Aorta (tissue), 5 donors: ENCODE results near the gene TNS1. TPM values are rescaled to one million over a fixed set of nuclear protein-coding genes. Genes with fewer than 3 reads are reported as not detected.

Experiments
- ATAC-seq: fragments of 200-7000 bp; cut with Tn5 transposase; one replicate; pipeline ENCODE4 v1.9.1; 2022; ENCODE audit warnings: moderate library complexity; ENCODE audit not compliant: low FRiP score
- DNase-seq, 2 donors: peaks; one replicate each; pipeline ENCODE4 v3.0.0-alpha.2; 2020
- H3K27ac ChIP-seq, 2 donors: one replicate each; pipeline ENCODE4 v1.5.1; 2013; ENCODE audit warnings: low read length in 2 of 2, mild to moderate bottlenecking in 2 of 2, moderate library complexity in 2 of 2, control low read depth in 1 of 2, inconsistent platforms in 1 of 2, low read depth in 1 of 2
- H3K27me3 ChIP-seq, 2 donors: one replicate each; pipeline ENCODE4 v1.6.1; 2013; ENCODE audit warnings: control low read depth in 1 of 2, low read length in 1 of 2, mild to moderate bottlenecking in 1 of 2, moderate library complexity in 1 of 2; ENCODE audit not compliant: insufficient read depth in 2 of 2, control insufficient read depth in 1 of 2
- H3K36me3 ChIP-seq, 2 donors: one replicate each; pipeline ENCODE4 v1.6.1; 2013; ENCODE audit warnings: control low read depth in 1 of 2, low read length in 1 of 2, mild to moderate bottlenecking in 1 of 2; ENCODE audit not compliant: insufficient read depth in 2 of 2, control insufficient read depth in 1 of 2
- H3K4me1 ChIP-seq, 2 donors: one replicate each; pipeline ENCODE4 v1.6.1; 2013; ENCODE audit warnings: low read length in 2 of 2, control low read depth in 1 of 2, mild to moderate bottlenecking in 1 of 2, moderate library complexity in 1 of 2; ENCODE audit not compliant: insufficient read depth in 2 of 2, control insufficient read depth in 1 of 2
- H3K4me3 ChIP-seq, 2 donors: one replicate each; pipeline ENCODE4 v1.5.1; 2013; ENCODE audit warnings: low read length in 2 of 2, control low read depth in 1 of 2, mild to moderate bottlenecking in 1 of 2
- H3K9me3 ChIP-seq: one replicate; pipeline ENCODE4 v1.6.1; 2013; ENCODE audit warnings: mild to moderate bottlenecking, low read length; ENCODE audit not compliant: control insufficient read depth
- WGBS, 2 donors: extraction: QIAGEN DNeasy Blood & Tissue Kit; methylation state at CpG; one replicate each; pipeline ENCODE4 v1.1.7; 2013; 5-methylcytosine and 5-hydroxymethylcytosine counted together
- intact Hi-C, 2 donors: fragments of 100-400 bp; cut with DNase I; formaldehyde crosslinking; loops; one replicate each; pipeline versions ENCODE4 v1.14.2 to v1.15.0; 2022
- polyA plus RNA-seq, 2 donors: library from polyadenylated mRNA; stranded (reverse); fragments of 200-250 nt; gene quantifications; one replicate each; pipeline ENCODE4 v1.2.3, GENCODE V29; 2013
- total RNA-seq, 2 donors: library from RNA; stranded (reverse); fragmentation: NEBNext Ultra II Directional; extraction: Animal tissue kit (Norgen Biotek cat#: 25700); gene quantifications; one replicate each; pipeline ENCODE4 v1.2.1, GENCODE V29; 2021
- donor health status: healthy with polysubstance abuse.
- donor health status: Bipolar disorder and iron deficiency.
- donor health status: DM: no; HTN: no; CAD: no.
- donor health status: DM: no; HTN: no; CAD: no.
- donor health status: DM: yes; HTN: yes; CAD: no.

Gene TNS1
- total and polyA plus RNA-seq, 4 donors = 303 to 1,949 (median 930) TPM

DNA sequence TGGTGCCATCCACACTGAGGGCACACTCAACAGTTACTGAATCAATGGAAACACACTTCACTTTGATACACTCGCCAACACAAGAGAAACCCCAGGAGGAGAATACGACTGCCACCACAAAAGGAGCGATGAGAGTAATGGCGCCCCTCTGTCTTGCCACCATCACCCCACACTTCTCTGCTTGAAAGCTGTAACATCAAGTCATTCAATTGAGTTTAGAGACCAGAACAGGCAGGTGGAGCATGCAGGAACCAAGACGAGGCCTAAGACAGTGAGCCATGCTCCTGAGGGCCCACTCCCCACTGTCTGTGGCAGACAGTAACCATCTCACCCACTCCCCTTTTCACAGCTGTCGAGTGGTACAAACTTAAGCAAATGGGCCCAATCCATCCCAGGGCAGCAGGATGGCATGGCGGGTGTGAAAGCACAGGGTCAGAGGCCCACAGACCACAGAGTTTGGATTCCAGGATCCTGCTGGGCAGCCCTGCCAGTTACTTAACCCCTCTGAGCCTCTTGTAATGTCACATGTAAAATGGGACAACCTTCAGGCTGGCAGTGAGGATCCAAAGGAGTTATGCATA, 101.9 kb downstream of the TNS1 start:
- intact Hi-C loops = loop anchor here (5.0 kb wide), 2 partner anchors 36 to 41 kb away; no protein-coding TSS in a partner anchor
- H3K4me1 ChIP-seq = peaks cover 4 to 8% of the 10 kb centered on the region in 2 donors
- H3K9me3 ChIP-seq = no peaks in the 10 kb centered on the region
- DNase-seq (no peak), ATAC-seq (no peak)
- 78 to 85% methylated on average over 7 of the region's 7 CpGs for WGBS, 2 donors
- no peak overlapping the region for H3K4me3 ChIP-seq
- peaks cover 0 to 9% of the 10 kb centered on the region in 2 donors for H3K36me3 ChIP-seq
- H3K27me3 ChIP-seq = no peaks in the 10 kb centered on the region
- peak overlapping the region; percentile 37 to 99 for H3K27ac ChIP-seq

DNA sequence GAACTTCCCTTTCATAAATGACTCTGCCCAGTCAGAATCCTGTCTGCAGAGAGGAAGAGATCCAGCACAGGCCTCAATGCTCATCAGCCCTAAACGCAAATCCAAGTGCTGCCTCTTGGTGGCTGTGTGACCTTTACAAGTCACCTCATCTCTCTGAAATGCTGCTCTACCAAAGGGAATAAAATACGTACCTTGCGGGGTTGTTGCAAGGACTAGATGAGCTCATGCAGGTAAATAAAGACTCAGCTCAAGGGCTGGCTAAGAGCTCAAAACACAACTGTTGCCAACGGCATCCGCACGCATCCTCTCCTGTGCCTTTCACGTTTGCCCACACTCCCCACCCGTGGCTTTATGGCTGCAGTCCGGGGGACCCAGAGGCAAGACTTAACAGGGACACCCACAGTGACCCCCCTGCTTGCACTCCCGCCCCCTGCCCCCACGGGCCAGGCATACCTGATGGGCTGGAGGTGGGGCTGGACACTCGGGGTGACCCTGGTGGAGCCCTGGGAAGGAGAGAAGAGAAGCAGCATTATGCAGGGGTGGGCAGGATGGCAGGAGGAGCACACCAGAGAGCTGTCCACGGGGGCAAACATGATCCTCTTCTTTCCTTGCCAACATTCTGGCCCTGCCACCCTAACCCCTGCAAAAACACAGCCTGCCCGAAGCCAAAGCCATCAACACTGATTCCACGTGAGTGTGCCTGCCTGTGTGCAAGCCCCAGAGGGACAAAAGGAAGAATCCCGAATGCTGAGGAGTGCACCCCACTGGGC, 102.6 kb downstream of the TNS1 start:
- intact Hi-C loops = loop anchor here (5.0 kb wide), 2 partner anchors 37 to 42 kb away; no protein-coding TSS in a partner anchor
- H3K4me3 ChIP-seq = no peak overlapping the region
- 15 to 24% methylated on average over 16 of the region's 16 CpGs for WGBS, 2 donors
- no peak for DNase-seq
- no peaks in the 10 kb centered on the region for H3K9me3 ChIP-seq
- H3K4me1 ChIP-seq = peaks cover 4 to 8% of the 10 kb centered on the region in 2 donors
- H3K36me3 ChIP-seq = peaks cover 0 to 9% of the 10 kb centered on the region in 2 donors
- H3K27me3 ChIP-seq = no peaks in the 10 kb centered on the region
- ATAC-seq = no peak
- peak overlapping the region; percentile 7 to 99 for H3K27ac ChIP-seq

DNA sequence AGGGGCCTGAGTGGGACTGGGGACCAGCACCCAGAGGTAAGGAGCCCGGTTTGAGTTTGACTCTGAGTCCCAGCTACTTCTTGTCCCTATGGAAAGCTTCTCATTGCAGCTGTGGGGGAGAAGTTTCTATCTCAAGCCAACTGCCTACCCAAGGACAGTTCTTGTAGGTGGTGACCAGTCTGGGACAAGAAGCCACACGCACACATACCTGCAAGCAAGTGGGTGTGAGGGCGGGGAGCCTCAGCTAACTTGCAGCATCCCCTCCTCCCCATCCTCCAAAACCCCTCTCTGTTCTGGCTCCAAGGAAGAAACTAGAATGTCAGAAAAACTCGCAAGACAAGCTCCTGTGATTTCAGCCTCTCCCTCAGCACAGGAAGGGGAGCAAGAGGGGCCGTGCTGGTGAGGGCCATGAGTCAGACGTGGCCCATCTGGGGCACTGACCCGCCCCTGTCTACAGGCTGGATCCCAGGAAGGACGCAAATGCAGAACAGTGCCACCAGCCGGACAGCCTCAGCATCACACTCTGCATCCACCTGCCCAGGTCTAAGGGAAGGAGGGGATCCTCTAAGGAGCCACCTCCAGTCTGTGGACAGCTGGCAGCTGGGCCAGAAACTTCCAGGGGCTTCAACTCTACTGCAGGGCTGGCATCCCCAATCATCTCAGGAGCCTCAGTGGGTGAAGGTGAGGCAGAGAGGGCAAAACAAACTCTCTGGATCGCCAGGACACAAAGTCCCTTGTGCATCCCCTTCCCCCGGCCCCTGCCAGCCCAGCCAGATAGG, 103.4 kb downstream of the TNS1 start:
- ATAC-seq = peak; percentile 58
- peaks cover 0 to 15% of the 10 kb centered on the region in 2 donors for H3K36me3 ChIP-seq

GRCh38 chr2:217897816-217898806, 104.7 kb downstream of the TNS1 start:
- DNase-seq (no peak), ATAC-seq (peak; percentile 53)
- peaks cover 1 to 3% of the 10 kb centered on the region in 2 donors for H3K4me1 ChIP-seq
- H3K27ac ChIP-seq = peak overlapping the region; percentile 79 to 91
- WGBS, 2 donors = 26 to 27% methylated on average over 23 of the region's 23 CpGs
- intact Hi-C loops = loop anchor here (5.0 kb wide), 2 partner anchors 36 to 89 kb away; no protein-coding TSS in a partner anchor
- H3K36me3 ChIP-seq = peaks cover 0 to 22% of the 10 kb centered on the region in 2 donors
- no peak overlapping the region for H3K4me3 ChIP-seq
- no peaks in the 10 kb centered on the region for H3K27me3 ChIP-seq
- H3K9me3 ChIP-seq = no peaks in the 10 kb centered on the region

More for the DNA sequence above, 103.4 kb downstream of the TNS1 start:
- Histone ChIP-seq H3K4me3 (no peak overlapping the region), H3K4me1 (peaks cover 4 to 8% of the 10 kb centered on the region in 2 donors), H3K27ac (peak overlapping the region; percentile 63 to 91), H3K9me3 (no peaks in the 10 kb centered on the region), H3K27me3 (no peaks in the 10 kb centered on the region)
- peak; percentile 91 to 94 for DNase-seq
- WGBS, 2 donors = 26 to 30% methylated on average over 11 of the region's 11 CpGs
- intact Hi-C loops = loop anchor here (5.0 kb wide), 4 partner anchors 37 to 88 kb away; no protein-coding TSS in a partner anchor

DNA sequence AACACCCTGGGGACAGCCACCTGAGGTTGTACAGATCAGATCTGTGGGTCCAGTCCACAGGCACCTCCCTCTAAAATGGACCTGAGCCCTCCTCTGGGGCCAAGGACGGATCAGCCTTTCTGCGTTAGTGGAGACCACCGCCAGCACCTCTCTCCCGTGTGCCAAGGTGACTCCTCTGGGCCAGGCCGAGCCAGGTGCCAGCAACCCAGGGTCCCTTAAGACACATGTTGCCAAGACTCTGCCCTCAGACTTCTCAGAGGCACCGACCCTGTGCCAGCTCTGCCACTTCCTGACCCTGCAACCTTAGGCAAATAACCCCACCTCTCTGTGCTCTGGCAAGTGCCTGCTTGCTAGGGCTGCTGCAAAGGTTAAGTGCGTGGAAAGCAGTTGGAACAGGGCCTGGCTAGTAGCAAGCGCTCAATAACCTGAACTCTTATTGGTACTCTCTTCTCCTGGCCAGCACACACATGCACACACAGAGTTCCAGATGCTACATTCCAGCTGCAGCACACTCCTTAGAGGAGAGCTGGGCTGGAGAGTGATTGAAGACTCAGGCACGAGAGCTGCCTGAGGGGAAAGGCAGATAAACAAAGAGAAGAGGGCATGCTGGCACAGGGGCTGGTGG, 105.6 kb downstream of the TNS1 start:
- H3K4me1 ChIP-seq = peaks cover 1 to 3% of the 10 kb centered on the region in 2 donors
- H3K27me3 ChIP-seq = no peaks in the 10 kb centered on the region
- intact Hi-C loops = loop anchor here (5.0 kb wide), 2 partner anchors 35 to 90 kb away; no protein-coding TSS in a partner anchor
- peak in 1 of 2 donors; percentile 33 for DNase-seq
- WGBS, 2 donors = 29 to 35% methylated on average over 9 of the region's 9 CpGs
- no peak for ATAC-seq
- no peak overlapping the region for H3K4me3 ChIP-seq
- H3K9me3 ChIP-seq = no peaks in the 10 kb centered on the region
- peaks cover 0 to 25% of the 10 kb centered on the region in 2 donors for H3K36me3 ChIP-seq
- H3K27ac ChIP-seq = peak overlapping the region in 1 of 2 donors; percentile 91

GRCh38 chr2:217895070-217895635, 107.6 kb downstream of the TNS1 start:
- Histone ChIP-seq H3K4me1 (peaks cover 0 to 3% of the 10 kb centered on the region in 2 donors), H3K9me3 (no peaks in the 10 kb centered on the region), H3K4me3 (no peak overlapping the region), H3K27me3 (no peaks in the 10 kb centered on the region), H3K27ac (peak overlapping the region; percentile 6 to 35), H3K36me3 (peaks cover 0 to 27% of the 10 kb centered on the region in 2 donors)
- intact Hi-C loops = loop anchor here (5.0 kb wide), 2 partner anchors 33 to 92 kb away; no protein-coding TSS in a partner anchor
- ATAC-seq (no peak), DNase-seq (no peak)
- 66 to 71% methylated on average over 19 of the region's 19 CpGs for WGBS, 2 donors

GRCh38 chr2:217893440-217893839, 109.4 kb downstream of the TNS1 start:
- ATAC-seq (no peak), DNase-seq (peak in 1 of 2 donors; percentile 61)
- Histone ChIP-seq H3K4me1 (no peaks in the 10 kb centered on the region), H3K4me3 (no peak overlapping the region), H3K9me3 (no peaks in the 10 kb centered on the region), H3K27ac (peak overlapping the region in 1 of 2 donors; percentile 11), H3K27me3 (no peaks in the 10 kb centered on the region), H3K36me3 (peaks cover 0 to 37% of the 10 kb centered on the region in 2 donors)
- intact Hi-C loops = no loop called here
- WGBS, 2 donors = 62 to 64% methylated on average over 8 of the region's 8 CpGs
